HL-60 (cell line): Measurements from ENCODE around the gene COBL.

Source experiments
- CTCF ChIP-seq: IDR thresholded peaks from one replicate; pipeline ENCODE4 v1.5.1; 2011; ENCODE audit warnings: low read length, control low read depth, inconsistent platforms; ENCODE audit not compliant: insufficient read depth
- GABPA ChIP-seq: IDR thresholded peaks from 2 replicates; pipeline ENCODE4 v1.6.1; 2012; ENCODE audit warnings: low read depth
- POLR2AphosphoS5 ChIP-seq: IDR thresholded peaks from 2 replicates; pipeline ENCODE4 v1.6.1; 2012; ENCODE audit warnings: low read depth
- REST ChIP-seq: IDR thresholded peaks from 2 replicates; pipeline ENCODE4 v1.6.1; 2012; ENCODE audit warnings: low read depth; ENCODE audit not compliant: insufficient replicate concordance
- SPI1 ChIP-seq: IDR thresholded peaks from 2 replicates; pipeline ENCODE4 v1.6.1; 2012; ENCODE audit warnings: low read depth, mild to moderate bottlenecking, borderline replicate concordance

GRCh38 chr7:51318886-51319579, 2.4 kb upstream of the COBL start:
- TF ChIP-seq POLR2AphosphoS5: no peak
- no peak for TF ChIP-seq CTCF
- TF ChIP-seq REST: no peak
- TF ChIP-seq GABPA: no peak
- TF ChIP-seq SPI1: no peak
